GM18517 (cell line): ENCODE measurements around the gene SULF2.
A peak's percentile ranks its signal among the peaks of the same experiment; 100 is the strongest.

Source experiments
- ATAC-seq: cut with Tn5 transposase; IDR thresholded peaks from one replicate; pipeline ENCODE4 v1.9.1; 2021; ENCODE audit warnings: mild to moderate bottlenecking, moderate library complexity; ENCODE audit not compliant: unreplicated experiment

SULF2 gene

GRCh38 chr20:47740862-47741184 lies 44.5 kb downstream of the SULF2 start:
- no peak for ATAC-seq

- no peak for ATAC-seq
These were observed 45.0 kb downstream of the SULF2 start for GRCh38 chr20:47740121-47740861.

GRCh38 chr20:47737923-47738322 lies 47.4 kb downstream of the SULF2 start:
- ATAC-seq: no peak

- ATAC-seq: no peak
These were observed 48.6 kb downstream of the SULF2 start for GRCh38 chr20:47736570-47737152.

- no peak for ATAC-seq
These were observed 49.6 kb downstream of the SULF2 start for GRCh38 chr20:47735412-47736400.

- ATAC-seq: no peak
These were observed 50.4 kb downstream of the SULF2 start for GRCh38 chr20:47734870-47735269.

GRCh38 chr20:47733892-47734291 lies 51.4 kb downstream of the SULF2 start:
- ATAC-seq: no peak

GRCh38 chr20:47730744-47731143 lies 54.5 kb downstream of the SULF2 start:
- ATAC-seq: no peak

GRCh38 chr20:47729472-47729871 lies 55.8 kb downstream of the SULF2 start:
- no peak for ATAC-seq

- ATAC-seq: no peak
These were observed 57.3 kb downstream of the SULF2 start for GRCh38 chr20:47727909-47728361.

GRCh38 chr20:47727170-47727880 lies 58.0 kb downstream of the SULF2 start:
- ATAC-seq: peak; percentile 84

- ATAC-seq: no peak
These were observed 58.6 kb downstream of the SULF2 start for GRCh38 chr20:47726632-47727031.

GRCh38 chr20:47725248-47725973 lies 59.9 kb downstream of the SULF2 start:
- ATAC-seq: no peak

- no peak for ATAC-seq
These were observed 60.4 kb downstream of the SULF2 start for GRCh38 chr20:47724910-47725247.

- ATAC-seq: no peak
These were observed 60.9 kb downstream of the SULF2 start for GRCh38 chr20:47724396-47724795.

GRCh38 chr20:47723322-47723721 lies 62.0 kb downstream of the SULF2 start:
- ATAC-seq: no peak

GRCh38 chr20:47720636-47721427 lies 64.4 kb downstream of the SULF2 start:
- no peak for ATAC-seq

- ATAC-seq: no peak
These were observed 65.7 kb downstream of the SULF2 start for GRCh38 chr20:47719625-47720024.

GRCh38 chr20:47719211-47719610 lies 66.1 kb downstream of the SULF2 start:
- ATAC-seq: no peak

- ATAC-seq: no peak
These were observed 66.9 kb downstream of the SULF2 start for GRCh38 chr20:47718398-47718797.
